H1 (cell line): ENCODE measurements around the gene SLC35A3. TPM values are rescaled to one million over a fixed set of nuclear protein-coding genes. Genes with fewer than 3 reads are reported as not detected.
"Not testable (repeated sequence)": the region's sequence is repeated elsewhere in the genome, so short reads cannot be mapped to it uniquely, and the experiment has no call there.

ENCODE experiments used
- CTCF ChIA-PET: fragments of 300-600 bp; sonication (Branson Sonifier 250); formaldehyde crosslinking; loops from one replicate; lab custom pipeline; 2021; ENCODE audit not compliant: partially characterized antibody; lab: Charles Lee
- POLR2A ChIA-PET: fragments of 300-600 bp; sonication (Branson Sonifier 250); formaldehyde crosslinking; loops from one replicate; lab custom pipeline; 2021; ENCODE audit warnings: inconsistent platforms; ENCODE audit not compliant: partially characterized antibody; lab: Charles Lee
- DNase-seq, 2 experiments: peaks; one replicate each; pipeline versions ENCODE4 v3.0.0 to v3.0.0-alpha.2; 2010 to 2022; ENCODE audit warnings: low spot score in 2 of 2, low read depth in 1 of 2, mixed read lengths in 1 of 2
- FAIRE-seq: peaks from 2 replicates; lab custom pipeline; 2011; peaks lifted over from hg19 to GRCh38; lab: Jason Lieb, UNC
- H2AFZ ChIP-seq: 2 replicates; pipeline ENCODE4 v1.8.1; 2012; ENCODE audit warnings: low read length, inconsistent platforms
- H2AK5ac ChIP-seq: 2 replicates; pipeline ENCODE4 v1.6.1; 2013; ENCODE audit warnings: low read depth, low read length
- H2BK120ac ChIP-seq: replicated peaks from 2 replicates; pipeline ENCODE3; 2013; ENCODE audit warnings: low read depth, low read length, inconsistent platforms
- H2BK12ac ChIP-seq: 2 replicates; pipeline ENCODE4 v1.6.1; 2013; ENCODE audit warnings: low read depth, low read length
- H2BK15ac ChIP-seq: 2 replicates; pipeline ENCODE4 v1.6.1; 2013; ENCODE audit warnings: low read length
- H2BK20ac ChIP-seq: 2 replicates; pipeline ENCODE4 v1.6.1; 2013; ENCODE audit warnings: low read length
- H2BK5ac ChIP-seq: 2 replicates; pipeline ENCODE4 v1.6.1; 2013; ENCODE audit warnings: low read depth, low read length
- H3K14ac ChIP-seq: 2 replicates; pipeline ENCODE4 v1.6.1; 2013; ENCODE audit warnings: inconsistent platforms; ENCODE audit not compliant: insufficient read length
- H3K18ac ChIP-seq: 2 replicates; pipeline ENCODE4 v1.6.1; 2013; ENCODE audit warnings: low read length; ENCODE audit errors: extremely low read depth
- H3K23ac ChIP-seq: 2 replicates; pipeline ENCODE4 v1.6.1; 2013; ENCODE audit warnings: inconsistent platforms; ENCODE audit not compliant: insufficient read length
- H3K23me2 ChIP-seq: 2 replicates; pipeline ENCODE4 v1.6.1; 2013; ENCODE audit warnings: low read depth, low read length
- H3K27ac ChIP-seq: 2 replicates; pipeline ENCODE4 v1.6.1; 2011; ENCODE audit warnings: low read depth, low read length, inconsistent platforms
- H3K27me3 ChIP-seq, 4 experiments: replicated peaks in 1 of 4; 1 replicate in 1 of 4; 2 replicates in 3 of 4; pipeline versions ENCODE4 v1.6.1 to v1.8.1; 2011 to 2013; ENCODE audit warnings: low read length in 3 of 4, mild to moderate bottlenecking in 3 of 4, inconsistent platforms in 2 of 4, mixed read lengths in 2 of 4, moderate library complexity in 1 of 4; ENCODE audit not compliant: control insufficient read depth in 3 of 4, insufficient read depth in 3 of 4; ENCODE audit errors: extremely low read depth in 1 of 4
- H3K36me3 ChIP-seq, 4 experiments: 2 replicates each; pipeline versions ENCODE4 v1.6.1 to v1.8.1; 2011 to 2013; ENCODE audit warnings: mild to moderate bottlenecking in 4 of 4, low read length in 3 of 4, moderate library complexity in 2 of 4, control low read depth in 1 of 4, inconsistent platforms in 1 of 4; ENCODE audit not compliant: insufficient read depth in 4 of 4, control insufficient read depth in 2 of 4
- H3K4ac ChIP-seq: replicated peaks from 2 replicates; pipeline ENCODE3; 2013; ENCODE audit warnings: low read length, low read depth, mixed read lengths, inconsistent platforms; ENCODE audit not compliant: insufficient read length
- H3K4me1 ChIP-seq, 4 experiments: replicated peaks in 1 of 4; 1 replicate in 1 of 4; 2 replicates in 3 of 4; pipeline versions ENCODE4 v1.6.1 to v1.8.1; 2011 to 2013; ENCODE audit warnings: low read length in 3 of 4, inconsistent platforms in 2 of 4, mixed read lengths in 1 of 4; ENCODE audit not compliant: insufficient read depth in 4 of 4, control insufficient read depth in 3 of 4
- H3K4me2 ChIP-seq, 2 experiments: 2 replicates each; pipeline versions ENCODE4 v1.6.1 to v1.8.1; 2011 to 2013; ENCODE audit warnings: low read depth in 2 of 2, low read length in 2 of 2, control low read depth in 1 of 2, inconsistent platforms in 1 of 2, mild to moderate bottlenecking in 1 of 2; ENCODE audit not compliant: insufficient read depth in 1 of 2
- H3K4me3 ChIP-seq, 4 experiments: fragments of 200-600, 300-600 bp in 1 of 4; sonication (generic), shearing (Covaris generic), sonication (Bioruptor Twin) in 1 of 4; 2 replicates each; pipeline versions ENCODE4 v1.5.1 to v1.8.1; 2011 to 2016; ENCODE audit warnings: low read length in 4 of 4, low read depth in 3 of 4, control low read depth in 2 of 4, inconsistent platforms in 2 of 4, mild to moderate bottlenecking in 2 of 4, mixed read lengths in 1 of 4, moderate library complexity in 1 of 4; ENCODE audit not compliant: insufficient read depth in 2 of 4; ENCODE audit errors: extremely low read depth in 1 of 4
- H3K56ac ChIP-seq: replicated peaks from 2 replicates; pipeline ENCODE3; 2013; ENCODE audit warnings: low read depth, mild to moderate bottlenecking, mixed read lengths, low read length, inconsistent platforms; ENCODE audit not compliant: insufficient read length
- H3K79me1 ChIP-seq: 2 replicates; pipeline ENCODE4 v1.6.1; 2013; ENCODE audit warnings: low read depth, low read length, control low read depth
- H3K79me2 ChIP-seq, 2 experiments: 2 replicates each; pipeline versions ENCODE4 v1.6.1 to v1.8.1; 2012 to 2013; ENCODE audit warnings: low read length in 2 of 2, mild to moderate bottlenecking in 2 of 2, inconsistent platforms in 1 of 2; ENCODE audit not compliant: insufficient read depth in 2 of 2, control insufficient read depth in 1 of 2
- H3K9ac ChIP-seq, 4 experiments: replicated peaks in 1 of 4; 1 replicate in 1 of 4; 2 replicates in 3 of 4; pipeline versions ENCODE4 v1.6.1 to v1.8.1; 2011 to 2013; ENCODE audit warnings: low read depth in 3 of 4, low read length in 3 of 4, control low read depth in 2 of 4, mild to moderate bottlenecking in 2 of 4, moderate library complexity in 2 of 4, inconsistent platforms in 1 of 4; ENCODE audit errors: extremely low read depth in 1 of 4
- H3K9me3 ChIP-seq, 2 experiments: 2 replicates each; pipeline versions ENCODE4 v1.6.1 to v1.8.1; 2012 to 2013; ENCODE audit warnings: mild to moderate bottlenecking in 2 of 2, moderate library complexity in 2 of 2, control low read depth in 1 of 2, inconsistent platforms in 1 of 2, low read depth in 1 of 2, low read length in 1 of 2, mixed read lengths in 1 of 2; ENCODE audit not compliant: insufficient read depth in 2 of 2
- H4K20me1 ChIP-seq, 2 experiments: replicated peaks in 1 of 2; 2 replicates each; pipeline versions ENCODE3 to v1.8.1; 2011 to 2013; ENCODE audit warnings: inconsistent platforms in 2 of 2, low read length in 2 of 2, mild to moderate bottlenecking in 1 of 2; ENCODE audit not compliant: insufficient read depth in 2 of 2, control insufficient read depth in 1 of 2
- H4K5ac ChIP-seq: 2 replicates; pipeline ENCODE4 v1.6.1; 2013; ENCODE audit warnings: low read length, low read depth, mixed read lengths, inconsistent platforms; ENCODE audit not compliant: insufficient read length
- H4K8ac ChIP-seq: 2 replicates; pipeline ENCODE4 v1.8.0; 2013; ENCODE audit warnings: mild to moderate bottlenecking, moderate library complexity, low read length, inconsistent platforms; ENCODE audit not compliant: insufficient read depth; ENCODE audit errors: extremely low read depth
- H4K91ac ChIP-seq: replicated peaks from 2 replicates; pipeline ENCODE3; 2013; ENCODE audit warnings: low read length, mixed read lengths, inconsistent platforms; ENCODE audit not compliant: insufficient read length
- WGBS, 2 experiments: shearing (Covaris generic) in 1 of 2; methylation state at CpG; one replicate each; pipeline versions ENCODE4 v1.1.6 to v1.1.7; 2013 to 2015; ENCODE audit warnings: low lambda C conversion rate in 2 of 2, mixed read lengths in 2 of 2, inconsistent platforms in 1 of 2, low coverage in 1 of 2, missing lambda C conversion rate in 1 of 2; ENCODE audit not compliant: insufficient replicate concordance in 2 of 2, insufficient coverage in 1 of 2, insufficient read length in 1 of 2; ENCODE audit errors: extremely low coverage in 1 of 2, missing lambda C conversion rate in 1 of 2; 5-methylcytosine and 5-hydroxymethylcytosine counted together
- polyA plus RNA-seq, 7 experiments: library from polyadenylated mRNA; depleted of rRNA in 3 of 7; stranded (reverse) in 5 of 7; unstranded in 2 of 7; fragments of >200 nt in 5 of 7; fragments of 200-250 nt in 2 of 7; gene quantifications; 1 replicate in 5 of 7; 2 replicates in 1 of 7; 4 replicates in 1 of 7; pipeline versions ENCODE4 v1.2.1 to v1.2.3, GENCODE V29; 2011 to 2013; ENCODE audit warnings: missing spikeins in 2 of 7, mixed read lengths in 2 of 7
- total RNA-seq: library from RNA; stranded (reverse); fragmentation: NEBNext Ultra II Directional; extraction: Animal tissue kit (Norgen Biotek cat#: 25700); gene quantifications from 2 replicates; pipeline ENCODE4 v1.2.1, GENCODE V29; 2021

SLC35A3 gene
- total and polyA plus RNA-seq, 2 of the 8 experiments (the other 6 are each of a cell fraction or from before 2014, with no cell fraction given), result 3.0 to 13.8 TPM

GRCh38 chr1:99959189-99959705, 10.5 kb upstream of the SLC35A3 start:
- not testable (repeated sequence) for H3K79me1 ChIP-seq, H3K23ac ChIP-seq
- POLR2A ChIA-PET, result interaction anchor here (3.0 kb wide), 1 partner anchor 10 kb away, joined by 17 read pairs; the partner anchor contains the start of gene SLC35A3

GRCh38 chr1:99960260-99960659, 9.5 kb upstream of the SLC35A3 start:
- H4K5ac ChIP-seq, FAIRE-seq, H4K20me1 ChIP-seq, H2BK12ac ChIP-seq, H3K14ac ChIP-seq, H2BK15ac ChIP-seq, H3K27ac ChIP-seq, H3K79me1 ChIP-seq, POLR2A ChIA-PET, DNase-seq, H3K23me2 ChIP-seq, H3K9me3 ChIP-seq, H2AFZ ChIP-seq, H4K91ac ChIP-seq, H3K4me2 ChIP-seq, H3K4me3 ChIP-seq, H4K8ac ChIP-seq, H3K36me3 ChIP-seq, H3K79me2 ChIP-seq, H3K4me1 ChIP-seq, H3K4ac ChIP-seq, H2BK5ac ChIP-seq, H2BK120ac ChIP-seq, H2AK5ac ChIP-seq, H3K27me3 ChIP-seq, H2BK20ac ChIP-seq, CTCF ChIA-PET, H3K56ac ChIP-seq, H3K23ac ChIP-seq, H3K9ac ChIP-seq, H3K18ac ChIP-seq: not testable (repeated sequence)
- WGBS, 2 experiments, result 85% methylated on average over 4 of the region's 5 CpGs; no CpG with 5 or more reads in 1 of the 2 experiments

More at GRCh38 chr1:99959189-99959705, 10.5 kb upstream of the SLC35A3 start:
- DNase-seq, H3K36me3 ChIP-seq, H3K4me2 ChIP-seq, H2BK120ac ChIP-seq, H3K56ac ChIP-seq, H4K91ac ChIP-seq, H3K9me3 ChIP-seq, H3K9ac ChIP-seq, H2BK15ac ChIP-seq, H3K27me3 ChIP-seq, H3K4me1 ChIP-seq, H3K4ac ChIP-seq, H4K5ac ChIP-seq, H2BK12ac ChIP-seq, CTCF ChIA-PET, H2AK5ac ChIP-seq, H3K27ac ChIP-seq, H2AFZ ChIP-seq, H2BK20ac ChIP-seq, H4K8ac ChIP-seq, H2BK5ac ChIP-seq, H4K20me1 ChIP-seq, H3K79me2 ChIP-seq, H3K18ac ChIP-seq, H3K23me2 ChIP-seq, FAIRE-seq, H3K14ac ChIP-seq, H3K4me3 ChIP-seq: not testable (repeated sequence)
- WGBS, 2 experiments, result 90% methylated on average over 7 of the region's 7 CpGs; no CpG with 5 or more reads in 1 of the 2 experiments
